ENCODE data around the gene LARP6.
"Not testable (repeated sequence)": the region's sequence is repeated elsewhere in the genome, so short reads cannot be mapped to it uniquely, and the experiment has no call there.

Gene LARP6

DNA sequence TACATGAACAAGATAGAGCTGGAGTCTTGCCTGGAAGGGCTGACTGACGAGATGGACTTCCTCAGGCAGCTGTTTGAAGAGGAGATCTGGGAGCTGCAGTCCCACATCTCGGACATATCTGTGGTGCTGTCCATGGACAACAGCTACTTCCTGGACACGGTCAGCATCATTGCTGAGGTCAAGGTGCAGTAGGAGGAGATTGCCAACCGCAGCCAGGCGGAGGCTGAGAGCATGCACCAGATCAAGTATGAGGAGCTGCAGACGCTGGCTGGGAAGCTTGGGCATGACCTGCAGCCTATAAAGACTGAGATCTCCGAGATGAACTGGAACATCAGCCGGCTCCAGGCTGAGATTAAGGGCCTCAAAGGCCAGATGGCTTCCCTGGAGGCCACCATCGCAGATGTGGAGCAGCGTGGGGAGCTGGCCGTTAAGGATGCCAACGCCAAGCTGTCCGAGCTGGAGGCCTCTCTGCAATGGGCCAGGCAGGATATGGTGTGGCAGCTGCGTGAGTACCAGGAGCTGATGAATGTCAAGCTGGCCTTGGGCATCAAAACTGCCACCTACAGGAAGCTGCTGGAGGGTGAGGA, 5.5 kb upstream of the LARP6 start:
- Histone ChIP-seq H3K4me3 (ENCODE audit: low read length, poor library complexity, severe bottlenecking) (no peak overlapping the region), H3F3A (ENCODE audit: low read depth) (no peaks in the 10 kb centered on the region), H3K27me3 (ENCODE audit: insufficient read depth, low read length, poor library complexity, severe bottlenecking) (no peaks in the 10 kb centered on the region), H3K9me2 (replicated peaks; ENCODE audit: low read depth, low read length) (no peaks in the 10 kb centered on the region), H2AFZ (ENCODE audit: low read length) (no peak overlapping the region), H3K9me3 (ENCODE audit: insufficient read depth, low read depth, low read length) (no peaks in the 10 kb centered on the region), H3K9ac (ENCODE audit: low read depth, low read length, poor library complexity, severe bottlenecking) (no peak overlapping the region), H3K4me2 (ENCODE audit: low read depth, low read length, poor library complexity, severe bottlenecking) (no peak overlapping the region), H4K20me1 (ENCODE audit: insufficient read depth, low read length, poor library complexity, severe bottlenecking) (no peaks in the 10 kb centered on the region), H3K79me2 (ENCODE audit: insufficient read depth, low read length) (no peaks in the 10 kb centered on the region), H3K4me1 (ENCODE audit: insufficient read depth, low read length, poor library complexity, severe bottlenecking) (peaks cover 1% of the 10 kb centered on the region), H3K36me3 (ENCODE audit: insufficient read depth, low read length) (no peaks in the 10 kb centered on the region)
- TF ChIP-seq EZH2phosphoT487 (IDR thresholded peaks at IDR 0.05; ENCODE audit: borderline replicate concordance): no peak
- TF ChIP-seq, protein P1, sequence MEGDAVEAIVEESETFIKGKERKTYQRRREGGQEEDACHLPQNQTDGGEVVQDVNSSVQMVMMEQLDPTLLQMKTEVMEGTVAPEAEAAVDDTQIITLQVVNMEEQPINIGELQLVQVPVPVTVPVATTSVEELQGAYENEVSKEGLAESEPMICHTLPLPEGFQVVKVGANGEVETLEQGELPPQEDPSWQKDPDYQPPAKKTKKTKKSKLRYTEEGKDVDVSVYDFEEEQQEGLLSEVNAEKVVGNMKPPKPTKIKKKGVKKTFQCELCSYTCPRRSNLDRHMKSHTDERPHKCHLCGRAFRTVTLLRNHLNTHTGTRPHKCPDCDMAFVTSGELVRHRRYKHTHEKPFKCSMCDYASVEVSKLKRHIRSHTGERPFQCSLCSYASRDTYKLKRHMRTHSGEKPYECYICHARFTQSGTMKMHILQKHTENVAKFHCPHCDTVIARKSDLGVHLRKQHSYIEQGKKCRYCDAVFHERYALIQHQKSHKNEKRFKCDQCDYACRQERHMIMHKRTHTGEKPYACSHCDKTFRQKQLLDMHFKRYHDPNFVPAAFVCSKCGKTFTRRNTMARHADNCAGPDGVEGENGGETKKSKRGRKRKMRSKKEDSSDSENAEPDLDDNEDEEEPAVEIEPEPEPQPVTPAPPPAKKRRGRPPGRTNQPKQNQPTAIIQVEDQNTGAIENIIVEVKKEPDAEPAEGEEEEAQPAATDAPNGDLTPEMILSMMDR (conservative IDR thresholded peaks at IDR 0.05; ENCODE audit: low read length): no peak

DNA sequence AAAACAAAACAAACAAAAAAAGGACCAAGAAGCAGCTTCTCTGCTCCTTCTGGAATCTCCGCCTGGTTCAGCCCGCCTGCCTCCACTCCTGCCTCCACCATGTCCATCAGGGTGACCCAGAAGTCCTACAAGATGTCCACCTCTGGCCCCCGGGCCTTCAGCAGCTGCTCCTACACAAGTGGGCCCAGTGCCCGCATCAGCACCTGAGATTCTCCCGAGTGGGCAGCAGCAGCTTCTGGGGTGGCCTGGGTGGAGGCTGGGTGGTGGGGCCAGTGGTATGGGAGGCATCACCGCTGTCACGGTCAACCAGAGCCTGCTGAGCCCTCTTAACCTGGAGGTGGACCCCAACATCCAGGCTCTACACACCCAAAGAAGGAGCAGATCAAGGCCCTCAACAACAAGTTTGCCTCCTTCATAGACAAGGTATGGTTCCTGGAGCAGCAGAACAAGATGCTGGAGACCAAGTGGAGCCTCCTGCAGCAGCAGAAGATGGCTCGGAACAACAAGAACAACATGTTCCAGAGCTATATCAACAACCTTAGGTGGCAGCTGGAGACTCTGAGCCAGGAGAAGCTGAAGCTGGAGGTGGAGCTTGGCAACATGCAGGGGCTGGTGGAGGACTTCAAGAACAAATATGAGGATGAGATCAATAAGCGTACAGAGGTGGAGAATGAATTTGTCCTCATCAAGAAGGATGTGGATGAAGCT, 4.8 kb upstream of the LARP6 start:
- H3K79me2 ChIP-seq (ENCODE audit: insufficient read depth, low read length); H2AFZ ChIP-seq (ENCODE audit: low read length); H3K27me3 ChIP-seq (ENCODE audit: insufficient read depth, low read length, poor library complexity, severe bottlenecking); H3F3A ChIP-seq (ENCODE audit: low read depth); H3K9me2 ChIP-seq (replicated peaks; ENCODE audit: low read depth, low read length); H3K4me1 ChIP-seq (ENCODE audit: insufficient read depth, low read length, poor library complexity, severe bottlenecking); H3K9ac ChIP-seq (ENCODE audit: low read depth, low read length, poor library complexity, severe bottlenecking); H3K9me3 ChIP-seq (ENCODE audit: insufficient read depth, low read depth, low read length); H3K4me2 ChIP-seq (ENCODE audit: low read depth, low read length, poor library complexity, severe bottlenecking); H3K4me3 ChIP-seq (ENCODE audit: low read length, poor library complexity, severe bottlenecking); H4K20me1 ChIP-seq (ENCODE audit: insufficient read depth, low read length, poor library complexity, severe bottlenecking); H3K36me3 ChIP-seq (ENCODE audit: insufficient read depth, low read length): not testable (repeated sequence)

DNA sequence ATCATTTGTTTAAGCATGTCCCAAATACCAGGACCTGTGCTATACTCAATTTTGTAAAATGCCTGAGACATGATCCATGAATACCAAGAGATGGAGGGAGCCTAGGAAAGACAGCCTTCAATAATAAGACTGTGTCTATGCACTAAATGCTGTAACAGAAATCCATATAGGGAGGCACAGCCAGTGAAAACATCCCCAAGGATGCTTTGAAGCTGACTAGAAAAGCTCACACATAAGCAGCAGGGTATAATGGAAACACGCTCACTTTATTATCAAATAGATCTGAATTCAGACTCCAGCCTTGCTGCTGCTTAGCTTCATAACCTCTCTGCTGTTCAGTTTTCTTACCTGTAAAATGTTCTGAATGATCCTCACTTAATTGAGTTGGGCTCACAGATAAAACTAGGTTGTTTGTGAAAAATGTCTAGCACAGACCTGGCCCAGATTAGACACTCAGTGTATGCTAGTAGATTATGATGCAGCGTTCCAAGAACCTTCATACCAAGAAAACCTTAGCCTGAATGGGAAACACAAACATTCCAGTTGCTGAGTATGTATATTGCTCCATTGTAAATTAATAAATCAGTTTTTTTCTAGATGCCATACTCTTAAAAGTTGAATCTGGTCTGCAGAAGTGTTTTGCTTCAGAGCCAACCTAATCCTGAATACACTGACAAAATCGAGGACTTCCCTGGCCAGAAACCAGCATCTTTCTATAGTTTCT, 3.8 kb upstream of the LARP6 start:
- H3K4me1 ChIP-seq (ENCODE audit: insufficient read depth, low read length, poor library complexity, severe bottlenecking): peaks cover 9% of the 10 kb centered on the region
- no peak overlapping the region for H2AFZ ChIP-seq (ENCODE audit: low read length)
- no peaks in the 10 kb centered on the region for H3K9me3 ChIP-seq (ENCODE audit: insufficient read depth, low read depth, low read length)
- no peak overlapping the region for H3K9ac ChIP-seq (ENCODE audit: low read depth, low read length, poor library complexity, severe bottlenecking)
- H3K9me2 ChIP-seq (replicated peaks; ENCODE audit: low read depth, low read length): no peaks in the 10 kb centered on the region
- H3K4me2 ChIP-seq (ENCODE audit: low read depth, low read length, poor library complexity, severe bottlenecking): no peak overlapping the region
- H3K36me3 ChIP-seq (ENCODE audit: insufficient read depth, low read length): no peaks in the 10 kb centered on the region
- no peaks in the 10 kb centered on the region for H4K20me1 ChIP-seq (ENCODE audit: insufficient read depth, low read length, poor library complexity, severe bottlenecking)
- H3F3A ChIP-seq (ENCODE audit: low read depth): no peaks in the 10 kb centered on the region
- no peak overlapping the region for H3K4me3 ChIP-seq (ENCODE audit: low read length, poor library complexity, severe bottlenecking)
- no peaks in the 10 kb centered on the region for H3K27me3 ChIP-seq (ENCODE audit: insufficient read depth, low read length, poor library complexity, severe bottlenecking)
- H3K79me2 ChIP-seq (ENCODE audit: insufficient read depth, low read length): peaks cover 3% of the 10 kb centered on the region; the same call in 1 of the 2 replicates
- no peak for TF ChIP-seq EZH2phosphoT487 (IDR thresholded peaks at IDR 0.05; ENCODE audit: borderline replicate concordance)

DNA sequence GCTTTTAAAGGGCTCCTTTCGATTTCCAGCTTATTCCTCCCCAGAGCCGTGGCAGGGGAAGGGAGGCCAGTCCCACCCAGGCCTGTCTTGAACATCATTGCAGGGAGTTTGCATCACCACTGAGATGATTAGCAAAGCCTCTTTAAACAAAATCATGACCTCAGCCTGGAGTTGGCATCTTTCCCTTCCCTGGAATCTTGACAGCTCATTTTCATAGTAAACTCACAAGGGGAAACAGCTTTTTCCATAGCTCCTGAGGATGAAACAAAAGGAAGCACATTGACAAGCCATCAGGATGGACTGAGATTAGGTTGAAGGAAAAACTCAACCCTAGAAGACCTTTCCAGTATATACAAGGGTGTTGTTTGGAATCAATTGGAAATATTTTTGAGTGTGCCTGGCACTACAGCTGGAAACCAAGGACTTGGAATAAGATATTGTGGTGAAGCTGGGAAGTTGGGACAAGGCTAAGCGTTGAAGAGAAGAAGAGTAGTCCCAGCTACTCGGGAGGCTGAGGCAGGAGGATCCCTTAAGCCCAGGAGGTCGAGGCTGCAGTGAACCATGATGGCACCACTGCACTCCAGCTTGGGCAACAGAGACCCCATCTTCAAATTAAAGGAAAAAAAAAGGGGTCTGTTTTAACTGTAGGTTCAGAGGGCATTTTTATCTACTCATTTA, 3.1 kb upstream of the LARP6 start:
- H4K20me1 ChIP-seq (ENCODE audit: insufficient read depth, low read length, poor library complexity, severe bottlenecking): no peaks in the 10 kb centered on the region
- H3K36me3 ChIP-seq (ENCODE audit: insufficient read depth, low read length): no peaks in the 10 kb centered on the region
- no peak overlapping the region for H3K9ac ChIP-seq (ENCODE audit: low read depth, low read length, poor library complexity, severe bottlenecking)
- H3K4me2 ChIP-seq (ENCODE audit: low read depth, low read length, poor library complexity, severe bottlenecking): no peak overlapping the region
- peaks cover 3% of the 10 kb centered on the region; the same call in 1 of the 2 replicates for H3K79me2 ChIP-seq (ENCODE audit: insufficient read depth, low read length)
- no peaks in the 10 kb centered on the region for H3F3A ChIP-seq (ENCODE audit: low read depth)
- H3K9me3 ChIP-seq (ENCODE audit: insufficient read depth, low read depth, low read length): no peaks in the 10 kb centered on the region
- TF ChIP-seq, protein P1 (conservative IDR thresholded peaks at IDR 0.05; ENCODE audit: low read length): no peak
- TF ChIP-seq EZH2phosphoT487 (IDR thresholded peaks at IDR 0.05; ENCODE audit: borderline replicate concordance): no peak
- H3K9me2 ChIP-seq (replicated peaks; ENCODE audit: low read depth, low read length): no peaks in the 10 kb centered on the region
- no peak overlapping the region for H2AFZ ChIP-seq (ENCODE audit: low read length)
- H3K4me1 ChIP-seq (ENCODE audit: insufficient read depth, low read length, poor library complexity, severe bottlenecking): peaks cover 12% of the 10 kb centered on the region
- no peaks in the 10 kb centered on the region for H3K27me3 ChIP-seq (ENCODE audit: insufficient read depth, low read length, poor library complexity, severe bottlenecking)
- no peak overlapping the region for H3K4me3 ChIP-seq (ENCODE audit: low read length, poor library complexity, severe bottlenecking)

Data from Loucy (cell line).